HUES64 (cell line): ENCODE data around the gene IKBIP.
A peak's percentile ranks its signal among the peaks of the same experiment; 100 is the strongest.
"Not testable (repeated sequence)": the region's sequence is repeated elsewhere in the genome, so short reads cannot be mapped to it uniquely, and the experiment has no call there.

Experiments used
- H3K27ac ChIP-seq: 2 replicates; pipeline ENCODE4 v1.7.0; 2013; ENCODE audit warnings: low read depth, low read length, inconsistent platforms
- H3K27me3 ChIP-seq: 2 replicates; pipeline ENCODE4 v1.6.1; 2013; ENCODE audit warnings: mild to moderate bottlenecking, low read length; ENCODE audit not compliant: insufficient read depth
- H3K36me3 ChIP-seq: 2 replicates; pipeline ENCODE4 v1.6.1; 2013; ENCODE audit warnings: mild to moderate bottlenecking, low read length; ENCODE audit not compliant: insufficient read depth
- H3K4me1 ChIP-seq: 2 replicates; pipeline ENCODE4 v1.6.1; 2013; ENCODE audit warnings: mild to moderate bottlenecking, low read length, moderate library complexity; ENCODE audit not compliant: insufficient read depth
- H3K4me3 ChIP-seq: 2 replicates; pipeline ENCODE4 v1.5.1; 2013; ENCODE audit warnings: mild to moderate bottlenecking, low read length, moderate library complexity
- H3K9ac ChIP-seq: 2 replicates; pipeline ENCODE4 v1.6.1; 2013; ENCODE audit warnings: mild to moderate bottlenecking, low read depth, low read length
- H3K9me3 ChIP-seq: 2 replicates; pipeline ENCODE4 v1.6.1; 2013; ENCODE audit warnings: low read depth, low read length; ENCODE audit not compliant: insufficient read depth
- WGBS: fragments of 150-250, 120-280 bp; methylation state at CpG from one replicate; pipeline ENCODE4 v1.1.7; 2013; ENCODE audit warnings: missing lambda C conversion rate; 5-methylcytosine and 5-hydroxymethylcytosine counted together

The IKBIP gene

DNA sequence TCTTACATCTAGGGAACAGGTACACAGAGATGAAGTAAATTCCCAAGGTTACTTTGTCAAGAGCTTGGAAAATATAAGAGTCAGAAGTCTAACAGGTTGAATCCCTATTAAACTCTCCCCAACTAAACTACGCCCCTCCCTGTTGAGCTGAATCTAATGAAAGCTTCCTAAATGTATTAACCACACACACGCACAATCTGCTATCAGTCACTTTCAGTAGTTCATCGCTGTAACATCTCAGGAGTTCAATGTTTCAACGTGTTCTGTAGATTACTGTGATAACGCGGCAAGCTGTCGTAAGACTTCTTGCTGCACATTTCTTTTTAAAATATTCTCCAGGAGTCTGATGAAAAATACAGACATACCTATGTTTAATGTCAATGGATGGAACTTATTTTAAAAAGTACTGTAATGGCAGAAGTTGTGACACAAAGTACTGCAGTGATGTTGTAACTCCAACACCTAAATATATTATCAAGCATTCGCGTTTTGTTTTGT is 51.7 kb downstream of the IKBIP start:
- Histone ChIP-seq H3K4me3 (peak overlapping the region; percentile 79), H3K27me3 (no peaks in the 10 kb centered on the region), H3K9me3 (no peaks in the 10 kb centered on the region), H3K4me1 (peaks cover 15% of the 10 kb centered on the region; the same call in 1 of the 2 replicates), H3K36me3 (peaks cover 30% of the 10 kb centered on the region), H3K9ac (peak overlapping the region; percentile 80), H3K27ac (peak overlapping the region; percentile 65)
- WGBS, result 69% methylated on average over 9 of the region's 9 CpGs

DNA sequence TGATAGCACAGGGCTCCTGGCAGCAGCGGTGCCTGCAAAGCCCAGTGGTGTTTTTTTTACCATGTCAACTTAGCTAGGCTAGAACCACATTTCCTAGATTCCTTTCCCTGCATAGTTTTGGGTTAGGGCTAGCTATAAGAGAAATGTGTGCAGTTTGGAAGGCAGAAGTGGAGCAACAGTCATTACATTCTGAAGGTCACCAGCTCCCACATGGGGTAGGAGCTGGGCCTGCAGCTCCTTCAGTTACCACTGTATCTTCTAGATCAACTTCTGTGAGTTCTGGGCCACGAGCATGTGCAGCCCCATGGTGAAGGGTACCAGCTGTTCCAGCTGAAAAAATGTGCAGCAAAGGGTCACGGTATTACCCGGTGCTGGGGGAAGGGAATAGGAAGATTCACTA is 53.4 kb downstream of the IKBIP start:
- H3K27ac ChIP-seq, result no peak overlapping the region
- 95% methylated on average over 3 of the region's 4 CpGs for WGBS
- H3K4me3 ChIP-seq, result no peak overlapping the region
- H3K27me3 ChIP-seq, result no peaks in the 10 kb centered on the region
- H3K9ac ChIP-seq, result no peak overlapping the region
- H3K4me1 ChIP-seq, result peaks cover 15% of the 10 kb centered on the region; the same call in 1 of the 2 replicates
- peaks cover 13% of the 10 kb centered on the region for H3K36me3 ChIP-seq
- H3K9me3 ChIP-seq, result no peaks in the 10 kb centered on the region

DNA sequence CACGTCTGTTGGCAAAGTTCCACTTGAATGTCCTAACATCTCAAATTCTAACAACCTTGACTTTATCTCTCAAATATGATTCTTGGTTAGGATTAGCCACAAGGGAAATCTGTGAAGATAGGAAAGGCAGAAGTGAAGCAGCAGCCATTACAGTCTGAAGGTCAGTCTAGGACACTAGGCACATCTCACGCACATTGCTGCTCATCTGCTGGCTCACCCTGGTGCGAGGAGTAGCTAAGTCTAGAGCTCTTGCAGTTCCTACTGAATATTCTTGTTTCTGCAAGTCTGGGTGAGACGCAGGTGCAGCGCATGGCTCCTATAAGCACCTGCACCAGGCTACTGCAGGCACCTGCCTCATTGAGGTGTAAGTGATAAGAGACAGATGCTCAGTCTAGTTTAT is 57.5 kb downstream of the IKBIP start:
- no peaks in the 10 kb centered on the region for H3K4me1 ChIP-seq
- no peaks in the 10 kb centered on the region for H3K27me3 ChIP-seq
- WGBS, result 93% methylated on average over 5 of the region's 5 CpGs
- no peak overlapping the region for H3K9ac ChIP-seq
- H3K4me3 ChIP-seq, result no peak overlapping the region
- H3K36me3 ChIP-seq, result no peaks in the 10 kb centered on the region
- no peaks in the 10 kb centered on the region for H3K9me3 ChIP-seq
- H3K27ac ChIP-seq, result no peak overlapping the region

DNA sequence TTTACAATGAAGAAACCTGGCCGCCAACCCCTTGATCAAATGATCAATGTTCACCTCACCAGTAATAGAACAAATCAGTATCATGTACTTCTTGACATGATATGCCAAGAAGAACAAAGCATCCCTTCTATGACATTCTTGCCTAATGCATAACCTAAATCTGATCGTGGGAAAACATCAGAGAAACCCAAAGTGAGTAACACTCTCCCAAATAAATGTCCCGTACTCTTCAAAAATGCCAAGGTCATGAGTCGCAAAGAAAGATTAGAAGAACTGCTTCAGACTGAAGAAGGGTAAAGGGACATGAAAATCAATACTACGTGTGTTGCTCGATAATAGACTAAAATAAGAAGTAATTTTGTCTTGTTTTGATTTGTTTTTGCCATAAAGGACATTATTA is 62.5 kb downstream of the IKBIP start:
- no peaks in the 10 kb centered on the region for H3K36me3 ChIP-seq
- H3K4me3 ChIP-seq, result no peak overlapping the region
- H3K4me1 ChIP-seq, result no peaks in the 10 kb centered on the region
- H3K27me3 ChIP-seq, result no peaks in the 10 kb centered on the region
- no peaks in the 10 kb centered on the region for H3K9me3 ChIP-seq
- WGBS, result 83% methylated on average over 6 of the region's 6 CpGs
- no peak overlapping the region for H3K9ac ChIP-seq
- H3K27ac ChIP-seq, result no peak overlapping the region

DNA sequence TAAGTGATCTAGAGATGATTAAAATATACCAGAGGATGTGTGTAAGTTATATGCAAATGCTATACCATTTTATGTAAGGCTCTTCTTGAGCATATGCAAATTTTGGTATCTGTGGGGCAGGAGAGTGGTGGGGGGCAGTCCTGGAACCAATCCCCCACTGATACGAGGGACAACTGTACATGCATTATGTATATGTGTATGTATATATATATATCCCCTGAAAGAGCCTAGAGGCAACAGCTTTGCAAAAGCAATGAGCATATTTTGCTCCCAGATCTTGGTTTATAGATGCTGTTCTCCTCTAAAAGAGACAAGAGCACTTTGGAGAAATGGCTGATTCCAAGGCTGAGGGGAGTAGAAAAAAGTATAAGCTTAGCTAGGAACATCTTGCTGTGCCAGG is 63.5 kb downstream of the IKBIP start:
- no CpG with 5 or more reads among the region's 1 CpG for WGBS
- H3K4me1 ChIP-seq, result no peaks in the 10 kb centered on the region
- H3K27me3 ChIP-seq, result no peaks in the 10 kb centered on the region
- H3K36me3 ChIP-seq, result no peaks in the 10 kb centered on the region
- no peaks in the 10 kb centered on the region for H3K9me3 ChIP-seq
- no peak overlapping the region for H3K9ac ChIP-seq
- H3K4me3 ChIP-seq, result no peak overlapping the region
- no peak overlapping the region for H3K27ac ChIP-seq

DNA sequence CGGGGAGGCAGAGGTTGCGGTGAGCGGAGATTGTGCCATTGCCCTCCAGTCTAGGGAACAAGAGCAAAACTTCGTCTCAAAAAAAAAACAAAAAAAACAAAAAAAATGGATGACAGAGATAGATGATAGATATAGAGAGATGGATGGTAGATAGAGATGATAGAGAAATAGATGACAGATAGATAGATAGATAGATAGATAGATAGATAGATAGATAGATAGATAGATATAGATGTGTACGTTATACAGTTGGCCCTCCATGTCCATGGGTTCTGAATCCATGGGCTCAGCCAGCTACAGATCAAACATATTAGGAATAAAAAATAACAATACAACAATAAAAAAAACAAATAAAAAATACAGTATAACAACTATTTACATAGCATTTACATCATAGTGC is 63.9 kb downstream of the IKBIP start:
- Histone ChIP-seq H3K9me3 (no peaks in the 10 kb centered on the region), H3K27me3 (no peaks in the 10 kb centered on the region), H3K36me3 (no peaks in the 10 kb centered on the region), H3K4me1 (no peaks in the 10 kb centered on the region), H3K4me3 (no peak overlapping the region), H3K9ac (no peak overlapping the region), H3K27ac (no peak overlapping the region)
- 85% methylated on average over 5 of the region's 5 CpGs for WGBS

DNA sequence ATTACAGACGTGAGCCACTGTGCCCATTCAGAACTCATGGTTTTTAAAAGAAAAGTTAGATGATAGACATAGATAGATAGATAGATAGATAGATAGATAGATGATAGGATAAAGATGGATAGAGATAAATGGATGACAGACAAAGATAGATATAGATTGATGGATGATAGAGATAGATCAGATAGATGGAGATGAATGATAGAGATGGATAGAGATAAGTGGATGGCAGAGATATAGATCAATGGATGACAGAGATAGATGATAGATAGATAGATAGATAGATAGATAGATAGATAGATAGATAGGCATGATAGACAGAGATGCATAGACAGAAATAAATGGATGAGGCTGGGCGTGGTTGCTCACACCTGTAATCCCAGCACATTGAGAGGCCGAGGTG is 64.8 kb downstream of the IKBIP start:
- 94% methylated on average over 3 of the region's 3 CpGs for whole genome bisulfite sequencing

DNA sequence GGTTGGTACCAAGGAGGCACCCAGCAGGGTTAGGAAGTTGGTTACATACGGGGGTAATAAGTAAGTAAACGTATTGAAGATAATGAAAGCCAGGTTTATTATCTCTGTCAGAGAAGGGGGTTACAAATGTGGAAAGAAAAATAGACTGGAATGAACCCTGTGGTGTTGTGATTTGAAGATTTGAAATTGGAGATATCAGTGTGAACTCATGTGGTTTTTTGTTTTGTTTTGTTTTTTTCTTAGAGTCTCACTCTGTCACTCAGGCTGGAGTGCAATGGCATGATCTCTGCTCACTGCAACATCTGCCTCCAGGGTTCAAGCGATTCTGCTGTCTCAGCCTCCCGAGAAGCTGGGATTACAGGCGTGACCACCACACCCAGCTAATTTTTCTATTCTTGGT is 65.2 kb downstream of the IKBIP start:
- Histone ChIP-seq H3K27me3 (no peaks in the 10 kb centered on the region), H3K27ac (no peak overlapping the region), H3K4me3 (no peak overlapping the region), H3K36me3 (no peaks in the 10 kb centered on the region), H3K9ac (no peak overlapping the region), H3K9me3 (no peaks in the 10 kb centered on the region), H3K4me1 (no peaks in the 10 kb centered on the region)
- WGBS, result 85% methylated on average over 5 of the region's 5 CpGs

More for the DNA sequence above, 64.8 kb downstream of the IKBIP start:
- Histone ChIP-seq H3K27ac (no peak overlapping the region), H3K4me1 (no peaks in the 10 kb centered on the region), H3K27me3 (no peaks in the 10 kb centered on the region), H3K9me3 (no peaks in the 10 kb centered on the region), H3K9ac (no peak overlapping the region), H3K36me3 (no peaks in the 10 kb centered on the region), H3K4me3 (no peak overlapping the region)

DNA sequence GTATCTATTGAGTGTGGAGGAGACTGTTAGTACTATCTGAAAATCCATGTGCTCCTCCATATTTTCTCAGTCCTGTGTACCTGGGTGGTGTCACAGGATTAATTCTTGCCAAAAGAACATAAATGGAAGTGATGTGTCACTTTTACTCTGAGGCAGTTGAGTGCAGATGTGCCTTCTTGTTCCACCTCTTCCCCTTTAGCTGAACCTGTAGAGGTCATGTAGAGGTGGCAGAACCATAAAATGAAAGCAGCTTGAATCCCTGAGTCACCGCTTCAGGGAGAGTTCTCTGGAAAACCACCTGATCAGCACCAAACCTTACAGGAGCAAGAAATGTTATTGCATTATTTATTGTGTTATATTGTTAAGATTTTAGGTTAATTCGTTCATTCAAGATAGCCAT is 65.8 kb downstream of the IKBIP start:
- H3K27ac ChIP-seq, result no peak overlapping the region

DNA sequence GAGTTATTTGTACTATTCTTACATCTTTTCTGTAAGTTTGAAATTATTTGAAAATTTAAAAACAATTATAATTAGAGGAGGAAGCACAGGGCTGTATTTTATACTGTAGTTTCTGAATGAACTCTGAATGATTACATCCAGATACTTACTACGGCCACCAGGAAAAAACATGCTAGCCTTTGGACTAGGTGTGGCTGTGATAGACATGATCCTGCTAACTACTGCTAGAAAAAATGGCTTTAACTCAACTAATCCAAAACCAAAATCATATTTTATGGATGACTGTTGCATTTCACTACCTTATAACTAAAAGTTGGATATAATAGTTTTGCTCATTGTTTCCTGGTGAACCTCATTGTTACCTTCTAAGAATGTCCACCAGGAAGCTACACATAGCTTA is 66.2 kb downstream of the IKBIP start:
- Histone ChIP-seq H3K27ac (no peak overlapping the region), H3K9ac (no peak overlapping the region), H3K36me3 (no peaks in the 10 kb centered on the region), H3K9me3 (no peaks in the 10 kb centered on the region), H3K4me3 (no peak overlapping the region), H3K27me3 (no peaks in the 10 kb centered on the region), H3K4me1 (no peaks in the 10 kb centered on the region)
- 100% methylated on average over 1 of the region's 1 CpG for WGBS

More for the DNA sequence above, 65.8 kb downstream of the IKBIP start:
- Histone ChIP-seq H3K9me3 (no peaks in the 10 kb centered on the region), H3K4me3 (no peak overlapping the region), H3K36me3 (no peaks in the 10 kb centered on the region), H3K27me3 (no peaks in the 10 kb centered on the region), H3K4me1 (no peaks in the 10 kb centered on the region), H3K9ac (no peak overlapping the region)
- 91% methylated on average over 1 of the region's 2 CpGs for WGBS

DNA sequence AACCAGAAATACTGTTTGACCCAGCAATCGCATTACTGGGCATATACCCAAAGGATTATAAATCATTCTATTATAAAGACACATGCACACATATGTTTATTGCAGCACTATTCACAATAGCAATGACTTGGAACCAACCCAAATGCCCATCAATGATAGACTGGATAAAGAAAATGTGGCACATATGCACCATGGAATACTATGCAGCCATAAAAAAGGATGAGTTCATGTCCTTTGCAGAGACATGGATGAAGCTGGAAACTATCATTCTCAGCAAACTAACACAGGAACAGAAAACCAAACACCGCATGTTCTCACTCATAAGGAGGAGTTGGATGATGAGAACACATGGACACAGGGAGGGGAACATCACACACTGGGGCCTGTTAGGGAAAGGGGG is 67.8 kb downstream of the IKBIP start:
- H3K27me3 ChIP-seq, H3K4me3 ChIP-seq, H3K9ac ChIP-seq, H3K9me3 ChIP-seq, H3K36me3 ChIP-seq, H3K27ac ChIP-seq, H3K4me1 ChIP-seq: not testable (repeated sequence)
- WGBS, result 97% methylated on average over 2 of the region's 2 CpGs

DNA sequence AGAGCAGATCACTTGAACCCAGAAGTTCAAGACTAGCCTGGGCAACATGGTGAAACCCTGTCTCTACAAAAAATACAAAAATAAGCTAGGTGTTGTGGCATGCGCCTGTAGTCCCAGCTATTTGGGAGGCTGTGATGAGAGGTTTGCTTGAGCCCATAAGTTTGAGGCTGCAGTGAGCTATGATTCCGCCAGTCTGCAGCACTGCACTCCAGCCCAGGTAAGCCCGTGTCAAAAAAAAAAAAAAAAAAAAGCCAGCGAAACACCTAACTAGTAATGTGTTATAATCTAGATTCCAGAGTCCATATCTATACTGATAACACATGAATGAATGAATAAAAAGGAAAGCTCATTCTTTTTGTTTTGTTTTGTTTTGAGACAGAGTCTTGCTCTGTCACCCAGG is 69.6 kb downstream of the IKBIP start:
- 94% methylated on average over 2 of the region's 4 CpGs for whole genome bisulfite sequencing
- H3K4me1 ChIP-seq, result no peaks in the 10 kb centered on the region

More for the DNA sequence above, 69.6 kb downstream of the IKBIP start:
- Histone ChIP-seq H3K9ac (no peak overlapping the region), H3K27ac (no peak overlapping the region), H3K36me3 (no peaks in the 10 kb centered on the region), H3K27me3 (no peaks in the 10 kb centered on the region), H3K4me3 (no peak overlapping the region), H3K9me3 (no peaks in the 10 kb centered on the region)
